Adrenal gland (tissue), 12 donors: ENCODE measurements around the gene FBXL5. TPM values are rescaled to one million over a fixed set of nuclear protein-coding genes. Genes with fewer than 3 reads are reported as not detected.

Experiments used
- DNase-seq, 7 donors: peaks; one replicate each; pipeline ENCODE4 v3.0.0-alpha.2; 2019 to 2020
- H3K27ac ChIP-seq, 5 donors: fragments of 200-600 bp; sonication (generic) in 4 of 5; 1 replicate in 3 of 5; 2 replicates in 2 of 5; pipeline versions ENCODE4 v1.5.1 to v1.8.0; 2016 to 2020; ENCODE audit warnings: mild to moderate bottlenecking in 1 of 5
- H3K27me3 ChIP-seq: fragments of 200-600 bp; 2 replicates; pipeline ENCODE4 v1.8.0; 2021
- H3K36me3 ChIP-seq, 2 donors: fragments of 200-600 bp; replicated peaks in 1 of 2; 1 replicate in 1 of 2; 2 replicates in 1 of 2; pipeline versions ENCODE4 v1.5.1 to v1.8.0; 2018 to 2022
- H3K4me1 ChIP-seq, 2 donors: fragments of 200-600 bp; replicated peaks in 1 of 2; 1 replicate in 1 of 2; 2 replicates in 1 of 2; pipeline versions ENCODE4 v1.5.1 to v1.8.0; 2018 to 2021
- H3K4me3 ChIP-seq, 4 donors: fragments of 200-600 bp; sonication (generic) in 3 of 4; one replicate each; pipeline ENCODE4 v1.5.1; 2016 to 2018
- H3K9me3 ChIP-seq, 3 donors: fragments of 200-600 bp; sonication (generic) in 1 of 3; replicated peaks in 1 of 3; 1 replicate in 2 of 3; 2 replicates in 1 of 3; pipeline versions ENCODE4 v1.5.1 to v1.8.0; 2016 to 2021
- CTCF ChIP-seq, 6 experiments: fragments of 450-650 bp in 4 of 6; fragments of 200-600 bp in 2 of 6; sonication (generic) in 1 of 6; IDR thresholded peaks; 1 replicate in 5 of 6; 2 replicates in 1 of 6; pipeline versions ENCODE4 v1.5.1 to v1.8.0; 2016 to 2021; ENCODE audit warnings: antibody characterized with exemption in 6 of 6, mild to moderate bottlenecking in 2 of 6, moderate library complexity in 1 of 6
- POLR2A ChIP-seq, 2 donors: fragments of 450-650 bp; IDR thresholded peaks; one replicate each; pipeline ENCODE4 v1.6.1; 2017; ENCODE audit warnings: antibody characterized with exemption in 2 of 2, mild to moderate bottlenecking in 2 of 2, moderate library complexity in 1 of 2
- WGBS, 4 donors: extraction: QIAGEN DNeasy Blood & Tissue Kit in 2 of 4; methylation state at CpG; one replicate each; pipeline versions ENCODE4 v1.1.5 to v1.1.7; 2013 to 2017; 5-methylcytosine and 5-hydroxymethylcytosine counted together
- intact Hi-C, 2 donors: fragments of 100-400 bp; cut with DNase I; formaldehyde crosslinking; loops; one replicate each; pipeline versions ENCODE4 v1.14.1 to v1.15.0; 2022 to 2023
- polyA plus RNA-seq, 3 donors: library from polyadenylated mRNA; stranded (reverse); fragments of 200-250 nt in 2 of 3; fragments of 350-450 nt in 1 of 3; fragmentation: Illumina TruSeq in 1 of 3; extraction: RNeasy Lipid Tissue Mini Kit (QIAGEN cat#74804) in 1 of 3; gene quantifications; one replicate each; pipeline ENCODE4 v1.2.3, GENCODE V29; 2013 to 2014
- total RNA-seq, 9 donors: library from RNA; depleted of rRNA in 4 of 9; stranded (reverse); fragments of >200 nt in 4 of 9; fragments of 120-200 nt in 1 of 9; fragmentation: NEBNext Ultra II Directional in 1 of 9; extraction: Animal tissue kit (Norgen Biotek cat#: 25700) in 1 of 9; gene quantifications; one replicate each; pipeline versions ENCODE4 v1.1.0 to v1.2.4, GENCODE V29; 2013 to 2023
- donor health status: healthy with polysubstance abuse.
- donor health status: Bipolar disorder and iron deficiency.
- donor health status: DM: yes; HTN: yes; CAD: no.
- donor health status: DM: no; HTN: no; CAD: no.
- donor health status: DM: no; HTN: no; CAD: no.
- donor health status: DM: yes; HTN: yes; CAD: no.

The FBXL5 gene
- total and polyA plus RNA-seq, 12 donors: 42.8 to 159 (median 113) TPM

- H3K36me3 ChIP-seq: no peaks in the 10 kb centered on the region
- no peak for DNase-seq
- H3K27ac ChIP-seq: no peak overlapping the region
- intact Hi-C loops: no loop called here
- peaks cover 0 to 17% of the 10 kb centered on the region in 2 donors for H3K4me1 ChIP-seq
- no peaks in the 10 kb centered on the region for H3K27me3 ChIP-seq
- whole genome bisulfite sequencing, 4 donors: 92 to 99% (median 98%) methylated on average over 2 of the region's 2 CpGs
- H3K9me3 ChIP-seq: no peaks in the 10 kb centered on the region
- no peak for TF ChIP-seq CTCF (IDR thresholded peaks at IDR 0.05)
- no peak for TF ChIP-seq POLR2A (IDR thresholded peaks at IDR 0.05)
- no peak overlapping the region for H3K4me3 ChIP-seq
Measured at GRCh38 chr4:15585331-15585730, 69.8 kb downstream of the FBXL5 start.

- intact Hi-C loops: no loop called here
- Histone ChIP-seq H3K9me3 (no peaks in the 10 kb centered on the region), H3K27me3 (no peaks in the 10 kb centered on the region), H3K27ac (no peak overlapping the region), H3K4me1 (peaks cover 0 to 17% of the 10 kb centered on the region in 2 donors), H3K36me3 (no peaks in the 10 kb centered on the region), H3K4me3 (no peak overlapping the region)
- 95 to 98% (median 97%) methylated on average over 1 of the region's 1 CpG for WGBS, 4 donors
- TF ChIP-seq CTCF (IDR thresholded peaks at IDR 0.05) (no peak), POLR2A (IDR thresholded peaks at IDR 0.05) (no peak)
- no peak for DNase-seq
Measured at GRCh38 chr4:15584785-15585184, 70.4 kb downstream of the FBXL5 start.

- no peak for DNase-seq
- Histone ChIP-seq H3K36me3 (no peaks in the 10 kb centered on the region), H3K4me3 (no peak overlapping the region), H3K9me3 (no peaks in the 10 kb centered on the region), H3K27me3 (no peaks in the 10 kb centered on the region), H3K4me1 (peaks cover 0 to 4% of the 10 kb centered on the region in 2 donors), H3K27ac (no peak overlapping the region)
- intact Hi-C loops: no loop called here
- TF ChIP-seq POLR2A (IDR thresholded peaks at IDR 0.05) (no peak), CTCF (IDR thresholded peaks at IDR 0.05) (no peak)
Measured at GRCh38 chr4:15577508-15577907, 77.6 kb downstream of the FBXL5 start.

- Histone ChIP-seq H3K27me3 (no peaks in the 10 kb centered on the region), H3K36me3 (no peaks in the 10 kb centered on the region), H3K4me1 (peaks cover 0 to 4% of the 10 kb centered on the region in 2 donors), H3K9me3 (no peaks in the 10 kb centered on the region), H3K27ac (no peak overlapping the region), H3K4me3 (no peak overlapping the region)
- intact Hi-C loops: no loop called here
- no peak for TF ChIP-seq POLR2A (IDR thresholded peaks at IDR 0.05)
- TF ChIP-seq CTCF (IDR thresholded peaks at IDR 0.05): no peak
- DNase-seq: no peak
- 58 to 94% (median 73%) methylated on average over 2 of the region's 2 CpGs for WGBS, 4 donors
Measured at GRCh38 chr4:15575966-15576365, 79.2 kb downstream of the FBXL5 start.
